ENCODE measurements around the gene SMCO4.
"Not testable (repeated sequence)": the region's sequence is repeated elsewhere in the genome, so short reads cannot be mapped to it uniquely, and the experiment has no call there.

The SMCO4 gene

GRCh38 chr11:93477684-93478234 lies 65.4 kb downstream of the SMCO4 start:
- no peak for DNase-seq (ENCODE audit: low read depth in 2 of 2)

- no peak for DNase-seq (ENCODE audit: low read depth in 2 of 2)
Measured at GRCh38 chr11:93476796-93477195, 66.4 kb downstream of the SMCO4 start.

DNA sequence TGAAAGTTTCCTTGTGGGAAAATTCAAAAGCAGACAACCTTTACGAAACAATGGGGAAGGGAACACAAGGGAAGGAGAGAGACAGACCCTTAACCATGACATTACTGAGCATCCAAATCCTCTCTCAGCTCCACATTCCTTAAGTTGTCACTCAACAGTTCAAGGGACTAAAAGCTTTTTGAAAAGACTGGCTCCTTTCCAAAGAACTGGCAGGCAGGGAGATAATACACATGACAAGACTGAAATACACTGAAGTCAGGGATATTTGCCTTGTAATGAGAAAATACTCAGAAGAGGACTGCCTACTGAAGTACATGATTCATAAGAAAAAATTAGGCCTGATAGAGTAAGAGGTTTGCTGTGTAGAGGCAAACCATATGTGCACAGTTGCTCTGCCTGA lies 69.1 kb downstream of the SMCO4 start:
- no peak for DNase-seq (ENCODE audit: low read depth in 2 of 2)

DNA sequence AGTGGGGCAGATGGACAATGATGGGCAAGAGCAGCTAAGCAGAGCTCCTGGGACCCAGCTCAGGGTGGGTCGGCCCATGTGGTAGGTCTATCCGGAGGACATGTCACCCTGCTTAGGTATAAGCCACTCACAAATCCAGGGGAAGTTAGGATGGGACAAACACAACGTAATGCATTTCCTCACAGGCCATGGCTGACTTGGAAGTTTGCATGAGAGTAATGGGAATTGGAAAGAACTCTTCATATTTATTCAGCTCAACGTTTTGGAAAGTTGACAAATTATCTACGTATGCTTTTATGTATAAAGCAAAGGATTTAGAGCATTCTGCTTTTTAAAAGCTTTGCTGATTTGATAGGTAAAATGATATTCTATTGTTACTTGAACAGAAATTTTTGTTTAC lies 74.9 kb downstream of the SMCO4 start:
- no peak for DNase-seq (ENCODE audit: low read depth in 2 of 2)

GRCh38 chr11:93467054-93467453 lies 76.1 kb downstream of the SMCO4 start:
- no peak for DNase-seq (ENCODE audit: low read depth in 2 of 2)

- DNase-seq (ENCODE audit: low read depth in 2 of 2), result no peak
Measured at GRCh38 chr11:93464927-93465540, 78.2 kb downstream of the SMCO4 start.

DNA sequence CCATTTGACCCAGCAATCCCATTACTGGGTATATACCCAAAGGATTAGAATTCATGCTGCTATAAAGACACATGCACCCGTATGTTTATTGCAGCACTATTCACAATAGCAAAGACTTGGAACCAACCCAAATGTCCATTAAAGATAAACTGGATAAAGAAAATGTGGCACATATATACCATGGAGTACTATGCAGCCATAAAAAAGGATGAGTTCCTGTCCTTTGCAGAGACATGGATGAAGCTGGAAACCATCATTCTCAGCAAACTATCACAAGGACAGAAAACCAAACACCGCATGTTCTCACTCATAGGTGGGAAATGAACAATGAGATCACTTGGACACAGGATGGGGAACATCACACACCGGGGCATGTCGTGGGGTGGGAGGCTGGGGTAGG lies 79.5 kb downstream of the SMCO4 start:
- not testable (repeated sequence) for DNase-seq (ENCODE audit: low read depth in 2 of 2)

GRCh38 chr11:93458286-93458685 lies 84.9 kb downstream of the SMCO4 start:
- DNase-seq (ENCODE audit: low read depth in 2 of 2), result no peak

GRCh38 chr11:93444617-93445073 lies 98.5 kb downstream of the SMCO4 start:
- no peak for DNase-seq (ENCODE audit: low read depth in 2 of 2)

GRCh38 chr11:93443232-93443631 lies 100.0 kb downstream of the SMCO4 start:
- DNase-seq (ENCODE audit: low read depth in 2 of 2), result not testable (repeated sequence)

DNA sequence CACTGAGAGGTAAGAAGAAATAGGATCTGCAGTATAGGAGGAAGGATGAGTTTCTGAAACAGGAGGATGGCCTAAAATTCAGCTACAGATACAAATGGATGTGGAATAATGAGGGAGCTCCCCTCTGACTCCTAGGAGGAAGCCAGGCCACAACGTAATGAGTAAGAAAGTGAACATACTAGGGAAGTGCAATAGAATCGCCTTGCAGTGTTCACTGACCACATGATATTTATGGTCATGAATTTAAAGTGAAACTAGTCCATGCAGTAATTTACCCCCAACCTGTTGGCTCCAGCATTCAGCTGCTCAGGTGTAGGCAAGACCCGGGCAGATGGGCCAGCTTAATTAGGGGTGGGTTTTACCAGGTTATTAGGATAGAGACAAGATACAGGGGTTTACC lies 110.9 kb downstream of the SMCO4 start:
- no peak for DNase-seq (ENCODE audit: low read depth in 2 of 2)

Data from stimulated activated CD4-positive, alpha-beta T cell treated with anti-CD3 and anti-CD28 coated beads, Interleukin-12 subunit alpha, Interleukin-12 subunit beta, amount 100 ng/mL, for 24 hours (primary cell).